Measurements from ENCODE around the gene STARD5. TPM values are rescaled to one million over a fixed set of nuclear protein-coding genes. Genes with fewer than 3 reads are reported as not detected.

The STARD5 gene
- total and polyA plus RNA-seq, 2 experiments from 2014 or later: 3.8 to 10.1 TPM

DNA sequence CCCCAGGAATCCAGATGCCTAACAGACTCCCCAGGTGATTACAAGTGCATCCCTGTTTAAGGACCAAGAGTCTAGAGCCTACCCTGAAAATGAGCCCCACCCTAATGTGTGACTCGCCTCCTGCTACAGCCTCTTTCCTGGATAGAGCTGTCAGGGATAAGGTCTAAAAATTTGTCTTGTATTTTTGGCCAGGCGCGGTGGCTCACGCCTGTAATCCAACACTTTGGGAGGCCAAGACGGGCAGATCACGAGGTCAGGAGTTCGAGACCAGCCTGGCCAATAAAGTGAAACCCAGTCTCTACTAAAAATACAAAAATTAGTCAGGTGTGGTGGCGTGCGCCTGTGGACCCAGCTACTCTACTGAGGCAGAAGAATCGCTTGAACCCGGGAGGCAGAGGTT, 38.8 kb upstream of the STARD5 start (continued):
- TF ChIP-seq STAT1 (IDR thresholded peaks at IDR 0.05; ENCODE audit: unreplicated experiment): no peak
- TF ChIP-seq CREB1 (CRISPR knock-in tag; IDR thresholded peaks at IDR 0.05; ENCODE audit: low read depth): no peak
- TF ChIP-seq JUNB (IDR thresholded peaks at IDR 0.05; ENCODE audit: unreplicated experiment): no peak
- no peak for TF ChIP-seq POLR2AphosphoS5 (IDR thresholded peaks at IDR 0.05; ENCODE audit: low read depth)
- no peak for TF ChIP-seq REST (IDR thresholded peaks at IDR 0.05; ENCODE audit: unreplicated experiment)
- TF ChIP-seq NANOG (IDR thresholded peaks at IDR 0.05; ENCODE audit: borderline replicate concordance): no peak
- TF ChIP-seq ETS1 (IDR thresholded peaks at IDR 0.05): no peak

DNA sequence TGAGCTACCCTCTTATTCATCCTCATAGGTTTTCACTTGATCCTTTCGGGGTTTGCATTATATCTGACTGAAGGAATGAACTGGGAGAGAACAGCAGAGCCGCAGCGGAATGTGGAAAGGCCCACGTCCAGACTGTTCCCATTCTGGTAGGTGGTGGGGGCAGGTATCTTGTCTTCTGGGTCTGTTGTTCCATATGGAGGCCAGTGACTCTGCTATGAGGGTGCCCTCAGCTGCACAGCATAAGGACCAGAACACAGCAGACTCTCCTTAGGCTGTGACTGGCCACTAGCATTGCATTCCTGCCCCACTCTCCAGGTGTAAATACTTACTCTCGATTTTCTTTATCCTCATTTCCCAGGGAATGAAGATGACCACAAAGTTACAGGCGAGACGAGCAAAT, 38.0 kb upstream of the STARD5 start:
- Histone ChIP-seq H3K4me1 (ENCODE audit: insufficient read depth) (peaks cover 2% of the 10 kb centered on the region; the same call in 1 of the 2 replicates), H3F3A (replicated peaks; ENCODE audit: low read depth) (no peaks in the 10 kb centered on the region), H3K4me3 (no peak overlapping the region), H3K4me2 (no peak overlapping the region), H3K79me2 (replicated peaks; ENCODE audit: insufficient read depth) (no peaks in the 10 kb centered on the region), H3K27ac (ENCODE audit: low read depth) (no peak overlapping the region), H3K27me3 (ENCODE audit: insufficient read depth) (no peaks in the 10 kb centered on the region), H3K9me2 (ENCODE audit: insufficient read depth) (no peaks in the 10 kb centered on the region), H3K36me3 (ENCODE audit: insufficient read depth) (no peaks in the 10 kb centered on the region), H4K20me1 (replicated peaks; ENCODE audit: insufficient read depth) (no peaks in the 10 kb centered on the region; the same call in 1 of the 2 replicates), H2AFZ (no peak overlapping the region)
- Mint-ChIP-seq H3K4me1 (peaks cover 6% of the 10 kb centered on the region), H3K27me3 (ENCODE audit: insufficient read depth, low read depth, poor library complexity) (peaks cover 2% of the 10 kb centered on the region), H3K4me3 (no peak overlapping the region), H3K36me3 (ENCODE audit: low read depth) (no peaks in the 10 kb centered on the region), H3K9me3 (no peaks in the 10 kb centered on the region), H3K27ac (no peak overlapping the region)
- no peak for DNase-seq (ENCODE audit: low spot score)
- no peak for ATAC-seq
- TF ChIP-seq JUNB (IDR thresholded peaks at IDR 0.05; ENCODE audit: unreplicated experiment) (no peak), POLR2AphosphoS5 (IDR thresholded peaks at IDR 0.05; ENCODE audit: low read depth) (no peak), STAT1 (IDR thresholded peaks at IDR 0.05; ENCODE audit: unreplicated experiment) (no peak), REST (IDR thresholded peaks at IDR 0.05; ENCODE audit: unreplicated experiment) (no peak), CREB1 (CRISPR knock-in tag; IDR thresholded peaks at IDR 0.05; ENCODE audit: low read depth) (no peak), ETS1 (IDR thresholded peaks at IDR 0.05) (no peak)
- TF ChIP-seq, protein P1, sequence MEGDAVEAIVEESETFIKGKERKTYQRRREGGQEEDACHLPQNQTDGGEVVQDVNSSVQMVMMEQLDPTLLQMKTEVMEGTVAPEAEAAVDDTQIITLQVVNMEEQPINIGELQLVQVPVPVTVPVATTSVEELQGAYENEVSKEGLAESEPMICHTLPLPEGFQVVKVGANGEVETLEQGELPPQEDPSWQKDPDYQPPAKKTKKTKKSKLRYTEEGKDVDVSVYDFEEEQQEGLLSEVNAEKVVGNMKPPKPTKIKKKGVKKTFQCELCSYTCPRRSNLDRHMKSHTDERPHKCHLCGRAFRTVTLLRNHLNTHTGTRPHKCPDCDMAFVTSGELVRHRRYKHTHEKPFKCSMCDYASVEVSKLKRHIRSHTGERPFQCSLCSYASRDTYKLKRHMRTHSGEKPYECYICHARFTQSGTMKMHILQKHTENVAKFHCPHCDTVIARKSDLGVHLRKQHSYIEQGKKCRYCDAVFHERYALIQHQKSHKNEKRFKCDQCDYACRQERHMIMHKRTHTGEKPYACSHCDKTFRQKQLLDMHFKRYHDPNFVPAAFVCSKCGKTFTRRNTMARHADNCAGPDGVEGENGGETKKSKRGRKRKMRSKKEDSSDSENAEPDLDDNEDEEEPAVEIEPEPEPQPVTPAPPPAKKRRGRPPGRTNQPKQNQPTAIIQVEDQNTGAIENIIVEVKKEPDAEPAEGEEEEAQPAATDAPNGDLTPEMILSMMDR (conservative IDR thresholded peaks at IDR 0.05; ENCODE audit: low read depth in 2 of 2): no peak

Data from GM23338 (cell line).